HepG2 (cell line): ENCODE data around the gene FYB2.
"Not testable (repeated sequence)": the region's sequence is repeated elsewhere in the genome, so short reads cannot be mapped to it uniquely, and the experiment has no call there.

ENCODE experiments used
- ESRRA ChIP-seq: sonication (generic); formaldehyde crosslinking; IDR thresholded peaks from 2 replicates; pipeline ENCODE4 v1.5.1; 2020; ENCODE audit warnings: mild to moderate bottlenecking, low read depth, missing genetic modification reagents
- FOSL1 ChIP-seq: sonication (generic); formaldehyde crosslinking; IDR thresholded peaks from 2 replicates; pipeline ENCODE4 v1.9.0; 2021; ENCODE audit warnings: missing genetic modification reagents, borderline replicate concordance
- GABPA ChIP-seq, 2 experiments: IDR thresholded peaks; 2 replicates each; pipeline ENCODE4 v1.6.1; 2011 to 2016; ENCODE audit warnings: low read depth in 2 of 2, low read length in 1 of 2, missing biosample characterization in 1 of 2, missing genetic modification characterization in 1 of 2
- HCFC1 ChIP-seq: fragments of 150-350 bp; IDR thresholded peaks from 2 replicates; pipeline ENCODE4 v1.6.1; 2014; ENCODE audit warnings: low read depth, low read length
- KDM5A ChIP-seq: fragments of 200-600 bp; sonication (generic); IDR thresholded peaks from 2 replicates; pipeline ENCODE4 v1.7.0; 2018; ENCODE audit warnings: antibody characterized with exemption, mild to moderate bottlenecking, low read length, borderline replicate concordance
- NR2F6 ChIP-seq, 2 experiments: IDR thresholded peaks; 2 replicates each; pipeline ENCODE4 v1.6.1; 2016; ENCODE audit warnings: antibody characterized with exemption in 1 of 2, mild to moderate bottlenecking in 1 of 2
- PTBP1 ChIP-seq: fragments of 200-400 bp; formaldehyde crosslinking; IDR thresholded peaks from 2 replicates; pipeline ENCODE4 v1.6.1; 2018; ENCODE audit warnings: low read length, low read depth; ENCODE audit not compliant: poor library complexity, severe bottlenecking
- SOX13 ChIP-seq, 3 experiments: fragments of 450-650 bp in 1 of 3; sonication (generic) in 1 of 3; formaldehyde crosslinking in 1 of 3; IDR thresholded peaks in 2 of 3; conservative IDR thresholded peaks in 1 of 3; 2 replicates each; pipeline versions ENCODE4 v1.5.0 to v1.6.1; 2016 to 2020; ENCODE audit warnings: antibody characterized with exemption in 1 of 3, mild to moderate bottlenecking in 1 of 3, missing compliant biosample characterization in 1 of 3, missing genetic modification reagents in 1 of 3, moderate library complexity in 1 of 3
- ZNF121 ChIP-seq: sonication (generic); formaldehyde crosslinking; IDR thresholded peaks from 2 replicates; pipeline ENCODE4 v1.5.0; 2020; ENCODE audit warnings: mild to moderate bottlenecking, missing genetic modification reagents
- ZNF18 ChIP-seq: sonication (generic); formaldehyde crosslinking; IDR thresholded peaks from 2 replicates; pipeline ENCODE4 v1.8.0; 2022; ENCODE audit warnings: mild to moderate bottlenecking, missing genetic modification reagents; ENCODE audit not compliant: insufficient replicate concordance

GRCh38 chr1:56774732-56775131, 44.5 kb downstream of the FYB2 start:
- not testable (repeated sequence) for TF ChIP-seq KDM5A; ZNF121 (CRISPR knock-in tag); SOX13 (IDR thresholded peaks at IDR 0.05); SOX13 (CRISPR knock-in tag; conservative IDR thresholded peaks at IDR 0.05 in 1 of 2, IDR thresholded peaks at IDR 0.05 in 1 of 2); ESRRA; NR2F6 (IDR thresholded peaks at IDR 0.05); NR2F6 (CRISPR knock-in tag; IDR thresholded peaks at IDR 0.05); HCFC1; ZNF18; GABPA (IDR thresholded peaks at IDR 0.05; ENCODE audit: low read depth, low read length); GABPA (CRISPR knock-in tag; IDR thresholded peaks at IDR 0.05; ENCODE audit: low read depth); FOSL1; PTBP1
